Right atrium auricular region (tissue), 2 donors: Measurements from ENCODE around the gene NLK. TPM values are rescaled to one million over a fixed set of nuclear protein-coding genes. Genes with fewer than 3 reads are reported as not detected.
"Not testable (repeated sequence)": the region's sequence is repeated elsewhere in the genome, so short reads cannot be mapped to it uniquely, and the experiment has no call there.

Experiments
- DNase-seq: peaks from one replicate; pipeline ENCODE4 v3.0.0-alpha.2; 2019; ENCODE audit warnings: low spot score
- H3K27ac ChIP-seq, 2 donors: fragments of 200-600 bp; sonication (generic); 1 replicate in 1 of 2; 2 replicates in 1 of 2; pipeline ENCODE4 v1.5.1; 2016 to 2019
- H3K27me3 ChIP-seq, 2 donors: fragments of 200-600 bp; sonication (generic); one replicate each; pipeline versions ENCODE4 v1.5.1 to v1.6.0; 2017 to 2019
- H3K36me3 ChIP-seq: fragments of 200-600 bp; sonication (generic); one replicate; pipeline ENCODE4 v1.5.1; 2016
- H3K4me1 ChIP-seq, 2 donors: fragments of 200-600 bp; sonication (generic); one replicate each; pipeline versions ENCODE4 v1.5.1 to v1.6.0; 2017 to 2019
- H3K4me3 ChIP-seq, 2 donors: fragments of 200-600 bp; sonication (generic); 1 replicate in 1 of 2; 2 replicates in 1 of 2; pipeline ENCODE4 v1.5.1; 2017 to 2019; ENCODE audit warnings: mild to moderate bottlenecking in 1 of 2, moderate library complexity in 1 of 2
- H3K9me3 ChIP-seq, 2 donors: fragments of 200-600 bp; sonication (generic); one replicate each; pipeline ENCODE4 v1.5.1; 2019
- CTCF ChIP-seq, 2 donors: fragments of 200-600 bp; sonication (generic); IDR thresholded peaks; one replicate each; pipeline ENCODE4 v1.5.1; 2019; ENCODE audit warnings: antibody characterized with exemption in 2 of 2
- total RNA-seq, 2 donors: library from RNA; depleted of rRNA; stranded (reverse); fragments of >200 nt; gene quantifications; one replicate each; pipeline ENCODE4 v1.1.0, GENCODE V29; 2016

The NLK gene
- total RNA-seq, 2 donors from 2014 or later: 17.9 to 19.4 TPM

DNA sequence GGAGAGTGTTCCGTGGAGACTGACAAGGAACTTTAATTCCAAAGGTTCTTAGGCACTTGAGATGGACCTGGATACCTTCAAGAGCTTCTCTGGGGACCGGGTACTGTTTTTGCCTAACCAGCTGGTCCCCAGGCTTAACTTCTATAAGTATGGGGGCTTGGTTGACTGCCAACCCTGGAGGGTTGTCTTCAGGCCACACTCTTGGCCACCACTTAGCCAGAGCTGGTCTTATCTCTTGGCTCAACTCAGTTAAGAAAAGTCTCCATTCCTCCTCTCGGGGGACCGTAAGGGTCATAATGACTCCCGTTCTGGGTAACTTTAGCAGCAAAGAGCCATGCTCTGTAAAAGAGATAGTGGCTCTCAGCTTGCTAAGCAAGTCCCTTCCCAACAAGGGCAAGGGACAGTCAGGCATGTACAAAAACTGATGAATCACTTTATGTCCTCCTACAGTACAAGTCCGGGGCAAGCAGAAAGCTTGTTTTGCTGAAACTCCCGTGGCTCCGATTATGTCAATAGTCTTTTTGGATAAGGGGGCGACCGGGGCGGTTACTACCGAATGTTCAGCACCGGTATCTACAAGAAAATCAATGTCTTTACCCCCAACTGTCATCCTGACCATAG is 193.7 kb downstream of the NLK start:
- not testable (repeated sequence) for DNase-seq, H3K27me3 ChIP-seq, H3K27ac ChIP-seq, H3K4me3 ChIP-seq, H3K9me3 ChIP-seq, H3K4me1 ChIP-seq, H3K36me3 ChIP-seq

- not testable (repeated sequence) for H3K27ac ChIP-seq, H3K9me3 ChIP-seq, H3K4me3 ChIP-seq, H3K27me3 ChIP-seq, H3K4me1 ChIP-seq, H3K36me3 ChIP-seq, DNase-seq
These were observed 196.2 kb downstream of the NLK start for GRCh38 chr17:28238547-28239270.

DNA sequence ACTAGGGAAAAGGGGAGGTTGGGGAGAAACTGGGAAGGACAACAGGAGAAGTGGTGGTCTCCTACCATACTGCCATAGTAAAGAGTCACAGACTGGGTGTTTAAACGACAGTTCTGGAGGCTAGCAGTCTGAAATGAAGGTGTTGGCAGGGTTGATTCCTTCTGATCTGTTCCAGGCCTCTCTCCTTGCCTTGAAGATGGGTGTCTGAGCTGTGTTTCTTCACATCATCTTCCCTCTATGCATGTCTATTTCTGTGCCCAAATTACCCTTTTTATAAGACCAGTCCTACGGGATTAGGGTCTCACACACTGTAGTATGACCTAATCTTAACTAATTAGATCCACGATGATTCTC is 196.8 kb downstream of the NLK start:
- Histone ChIP-seq H3K9me3 (no peaks in the 10 kb centered on the region), H3K36me3 (no peaks in the 10 kb centered on the region), H3K27ac (no peak overlapping the region), H3K4me1 (no peaks in the 10 kb centered on the region), H3K4me3 (no peak overlapping the region), H3K27me3 (no peaks in the 10 kb centered on the region)
- no peak for DNase-seq
- TF ChIP-seq CTCF (IDR thresholded peaks at IDR 0.05): no peak

GRCh38 chr17:28240688-28241340 is 198.3 kb downstream of the NLK start:
- Histone ChIP-seq H3K27me3 (no peaks in the 10 kb centered on the region), H3K9me3 (no peaks in the 10 kb centered on the region), H3K4me3 (no peak overlapping the region), H3K27ac (no peak overlapping the region), H3K4me1 (no peaks in the 10 kb centered on the region), H3K36me3 (no peaks in the 10 kb centered on the region)
- DNase-seq: no peak
- no peak for TF ChIP-seq CTCF (IDR thresholded peaks at IDR 0.05)

DNA sequence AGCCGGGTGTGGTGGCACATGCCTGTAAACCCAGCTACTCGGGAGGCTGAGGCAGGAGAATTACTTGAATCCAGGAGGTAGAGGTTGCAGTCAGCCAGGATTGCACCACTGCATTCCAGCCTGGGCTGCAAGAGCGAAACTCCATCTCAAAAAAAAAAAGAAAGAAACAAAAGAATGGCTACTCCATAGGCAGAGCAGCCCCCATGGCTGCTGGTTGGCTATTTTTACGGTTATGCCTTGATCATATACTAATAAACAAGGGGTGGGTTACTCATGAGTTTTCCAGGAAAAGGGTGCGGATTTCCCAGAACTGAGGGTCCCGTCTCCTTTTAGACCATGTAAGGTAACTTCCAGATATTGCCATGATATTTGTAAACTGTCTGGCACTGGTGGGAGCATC is 200.3 kb downstream of the NLK start:
- Histone ChIP-seq H3K27ac (no peak overlapping the region), H3K27me3 (no peaks in the 10 kb centered on the region), H3K4me3 (no peak overlapping the region), H3K36me3 (no peaks in the 10 kb centered on the region), H3K4me1 (no peaks in the 10 kb centered on the region), H3K9me3 (no peaks in the 10 kb centered on the region)
- TF ChIP-seq CTCF (IDR thresholded peaks at IDR 0.05): no peak
- no peak for DNase-seq

GRCh38 chr17:28243268-28243667 is 200.8 kb downstream of the NLK start:
- not testable (repeated sequence) for H3K4me1 ChIP-seq, H3K27ac ChIP-seq, H3K27me3 ChIP-seq, H3K36me3 ChIP-seq, H3K4me3 ChIP-seq, DNase-seq, H3K9me3 ChIP-seq

GRCh38 chr17:28244446-28244845 is 202.0 kb downstream of the NLK start:
- Histone ChIP-seq H3K27ac (no peak overlapping the region), H3K9me3 (no peaks in the 10 kb centered on the region), H3K4me1 (no peaks in the 10 kb centered on the region), H3K36me3 (no peaks in the 10 kb centered on the region), H3K27me3 (no peaks in the 10 kb centered on the region), H3K4me3 (no peak overlapping the region)
- DNase-seq: no peak
- no peak for TF ChIP-seq CTCF (IDR thresholded peaks at IDR 0.05)

Other genes with a start within 250 kb of the NLK start
- gene NOS2, start 242.1 kb upstream of the NLK start, total RNA-seq: under 1 TPM; 0.11 to 0.20 TPM
- 10 to 100 TPM; 13.8 to 19.5 TPM for gene LYRM9, start 149.3 kb upstream of the NLK start, total RNA-seq